Fibroblast of skin of left biceps (primary cell): Measurements from ENCODE around the gene AKR1A1.
"Not testable (repeated sequence)": the region's sequence is repeated elsewhere in the genome, so short reads cannot be mapped to it uniquely, and the experiment has no call there.

Source experiments
- DNase-seq, 2 experiments: peaks; one replicate each; pipeline ENCODE4 v3.0.0-alpha.2; 2013; ENCODE audit warnings: low read depth in 2 of 2

The AKR1A1 gene

GRCh38 chr1:45569571-45569961 lies 18.9 kb downstream of the AKR1A1 start:
- DNase-seq = no peak

DNA sequence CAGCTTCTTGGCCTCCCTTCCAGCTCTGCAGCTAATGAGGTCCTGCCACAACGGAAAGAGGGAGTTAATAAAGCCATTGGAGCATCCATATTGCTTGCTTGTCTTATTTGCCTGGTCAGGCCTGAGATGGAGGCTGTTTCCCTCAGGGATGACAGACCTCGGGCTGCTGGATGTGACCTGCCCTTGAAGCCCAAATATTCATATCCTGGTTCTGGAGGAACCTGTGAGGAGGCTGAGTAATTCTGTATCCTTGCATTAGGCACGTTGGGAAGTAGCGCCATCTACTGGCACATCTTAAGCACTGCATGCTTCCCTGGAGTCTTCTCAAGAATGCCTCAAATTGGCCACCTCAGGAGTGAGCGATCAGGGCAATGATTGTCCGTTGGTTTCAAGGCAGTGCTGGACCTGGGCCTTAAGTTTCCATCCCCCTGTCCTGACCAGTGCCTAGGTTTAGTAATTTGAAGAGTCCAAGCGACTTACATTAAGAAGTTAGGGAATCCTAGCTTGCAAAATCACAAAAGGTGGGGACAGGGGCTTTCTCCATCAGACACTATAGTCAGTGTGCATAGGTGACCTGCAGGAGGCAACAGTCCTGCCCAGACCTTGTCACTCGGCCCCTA lies 19.4 kb downstream of the AKR1A1 start:
- peak in 1 of 2 experiments; percentile 21 for DNase-seq

DNA sequence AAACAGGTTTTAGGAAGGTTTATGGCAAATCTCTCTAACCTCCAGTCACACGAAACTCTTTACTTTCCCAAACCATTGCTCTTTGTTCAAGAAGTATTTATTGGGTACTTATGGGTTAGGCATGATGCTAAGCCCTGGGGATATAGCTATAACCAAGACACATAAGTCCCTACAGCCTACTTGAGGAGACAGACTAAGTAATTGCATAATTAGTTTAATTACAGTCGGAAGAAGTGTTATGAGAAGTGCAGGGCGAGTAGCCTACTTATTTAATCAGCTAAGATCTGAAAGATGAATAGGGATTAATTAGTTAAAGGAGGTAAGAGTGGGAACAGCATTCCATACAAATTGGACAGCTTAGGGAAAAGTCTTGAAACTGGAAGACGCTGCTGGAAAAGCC lies 20.0 kb downstream of the AKR1A1 start:
- no peak for DNase-seq

DNA sequence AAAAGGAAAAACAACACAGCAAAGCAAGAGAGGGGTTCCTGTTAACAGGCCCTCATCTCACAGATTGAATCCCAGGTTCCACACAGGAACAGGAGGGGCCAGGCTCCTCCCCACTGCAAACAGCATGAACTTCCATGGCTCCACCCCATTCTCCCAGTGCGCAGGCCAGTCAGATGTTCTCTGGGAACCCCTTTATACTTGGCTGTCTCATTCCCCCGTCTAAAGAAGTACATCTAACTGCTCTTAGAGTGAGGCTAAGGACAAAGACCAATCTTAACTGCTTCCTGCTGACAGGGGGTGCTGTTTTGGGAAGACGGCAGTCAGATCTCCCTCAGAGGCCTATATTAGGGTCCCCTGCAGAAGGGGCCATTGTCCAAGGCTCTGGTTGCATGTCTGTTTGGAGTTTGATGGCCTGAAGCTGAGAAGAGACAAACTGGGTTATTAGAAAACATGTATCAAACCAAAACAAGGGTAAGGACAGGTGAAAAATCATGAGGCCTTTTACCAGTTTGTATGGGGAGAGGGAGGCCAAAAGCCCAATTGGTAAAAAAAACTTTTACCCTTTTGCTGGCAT lies 22.7 kb downstream of the AKR1A1 start:
- DNase-seq = no peak

DNA sequence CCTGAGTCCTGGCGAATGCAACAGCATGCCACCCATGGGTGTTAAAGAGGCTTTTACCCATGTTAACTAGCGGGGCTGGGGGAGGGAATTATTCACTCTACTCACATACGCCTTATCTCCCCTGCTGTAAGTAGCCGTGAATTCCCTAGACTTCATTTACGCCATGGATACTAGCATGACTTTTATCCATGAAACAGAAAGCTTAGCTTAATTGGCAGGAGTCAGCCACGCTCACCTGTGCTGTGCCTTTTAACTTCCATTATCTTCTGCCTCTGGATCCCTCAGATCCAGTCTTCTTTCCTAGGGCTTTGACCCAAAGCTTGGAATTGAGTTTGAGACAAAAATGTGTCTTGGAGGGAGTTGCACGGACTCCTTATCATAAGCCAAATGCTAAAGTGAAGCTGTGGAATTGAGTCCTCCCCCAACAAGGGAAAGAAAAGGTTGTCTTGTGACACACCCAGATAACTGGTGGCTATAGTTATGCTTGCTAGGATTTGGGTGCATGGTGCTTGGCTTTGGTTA lies 23.5 kb downstream of the AKR1A1 start:
- DNase-seq = no peak

DNA sequence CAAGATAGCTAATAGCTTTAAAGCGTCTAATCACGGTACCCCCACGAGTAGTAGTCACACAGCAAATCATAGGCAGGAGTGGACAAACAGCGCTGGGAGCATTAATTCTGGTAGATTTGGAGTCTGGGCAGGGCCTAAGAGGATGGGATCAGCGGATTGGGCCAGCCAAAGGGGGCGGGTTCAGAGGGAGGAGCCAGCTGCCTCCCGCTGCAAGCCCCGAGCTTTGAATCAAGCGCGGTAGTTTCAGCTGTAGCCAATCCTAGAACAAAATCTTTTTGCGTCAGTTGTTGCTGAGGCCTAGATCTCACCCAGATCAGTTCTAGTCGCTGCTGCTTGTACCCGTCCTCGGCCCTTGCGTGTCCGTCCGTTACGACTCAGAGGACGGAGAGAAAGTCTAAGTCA lies 32.6 kb downstream of the AKR1A1 start:
- DNase-seq = peak; percentile 87

GRCh38 chr1:45583666-45584350 lies 33.2 kb downstream of the AKR1A1 start, which contains the start of gene NASP:
Gene NASP, plus strand, starts transcription at chr1:45584041. Its CDS starts 106 bp downstream, at chr1:45584147.
- peak; percentile 44 to 61 for DNase-seq

- peak; percentile 54 to 60 for DNase-seq
Measured at GRCh38 chr1:45584351-45585109, 33.9 kb downstream of the AKR1A1 start.

DNA sequence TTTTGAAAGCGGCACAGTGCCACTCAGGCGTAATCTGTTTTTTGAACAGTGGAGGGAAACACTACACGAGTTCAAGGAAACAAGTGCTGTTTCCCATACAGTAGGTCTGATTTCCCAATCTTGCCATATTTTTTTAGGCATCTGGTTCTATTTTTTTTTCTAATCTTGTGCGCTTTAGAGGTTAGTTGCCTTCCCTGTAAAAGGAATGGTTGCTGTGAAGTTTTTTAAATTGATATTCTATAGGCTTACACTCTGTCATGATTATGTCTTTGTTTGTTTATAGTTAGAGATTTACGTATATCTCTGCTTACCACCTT lies 34.4 kb downstream of the AKR1A1 start:
- DNase-seq = no peak

DNA sequence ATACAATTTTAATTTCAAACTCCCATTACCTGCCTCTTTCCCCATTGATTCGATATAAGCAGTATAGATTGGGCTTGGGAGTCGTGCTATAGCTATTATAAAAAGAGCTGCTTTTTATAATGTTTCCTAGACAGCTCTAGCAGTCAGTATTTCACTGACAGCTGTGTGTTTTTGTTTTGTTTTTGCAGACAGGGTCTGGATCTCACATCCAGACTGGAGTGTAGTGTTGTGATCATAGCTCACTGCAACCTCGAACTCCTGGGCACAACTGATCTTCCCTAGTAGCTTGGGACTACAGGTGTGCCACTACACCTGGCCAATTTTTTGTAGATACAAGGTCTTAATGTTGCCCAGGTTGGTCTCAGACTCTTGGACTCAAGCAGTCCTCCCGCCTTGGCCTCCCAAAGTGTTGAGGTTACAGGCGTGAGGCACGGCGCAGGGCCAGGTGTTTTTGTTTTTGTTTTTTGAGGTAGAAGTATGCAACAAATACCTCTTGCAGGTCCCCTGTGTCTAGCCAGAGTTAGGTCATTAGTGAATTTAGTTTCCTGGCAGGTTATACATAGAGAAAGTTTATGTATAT lies 35.0 kb downstream of the AKR1A1 start:
- no peak for DNase-seq

GRCh38 chr1:45586769-45587168 lies 36.1 kb downstream of the AKR1A1 start:
- DNase-seq = no peak

DNA sequence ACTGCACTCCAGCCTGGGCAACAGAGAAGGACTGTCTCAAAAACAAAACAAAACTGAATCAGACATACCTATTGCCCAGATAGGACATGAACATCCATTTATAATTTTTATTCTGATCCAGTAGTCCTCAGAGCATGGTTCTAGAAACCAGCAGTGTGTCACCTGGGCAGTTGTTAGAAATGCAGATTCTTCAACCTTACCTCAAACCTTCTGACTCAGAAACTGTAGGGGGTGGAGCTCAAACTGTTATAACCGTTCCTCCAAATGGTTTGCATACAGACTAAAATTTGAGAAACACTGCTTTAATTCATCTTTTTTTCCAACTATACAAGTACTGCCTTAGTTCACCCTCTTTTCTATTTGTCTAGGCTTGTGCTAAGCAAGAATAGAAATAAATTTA lies 39.2 kb downstream of the AKR1A1 start:
- DNase-seq = no peak

DNA sequence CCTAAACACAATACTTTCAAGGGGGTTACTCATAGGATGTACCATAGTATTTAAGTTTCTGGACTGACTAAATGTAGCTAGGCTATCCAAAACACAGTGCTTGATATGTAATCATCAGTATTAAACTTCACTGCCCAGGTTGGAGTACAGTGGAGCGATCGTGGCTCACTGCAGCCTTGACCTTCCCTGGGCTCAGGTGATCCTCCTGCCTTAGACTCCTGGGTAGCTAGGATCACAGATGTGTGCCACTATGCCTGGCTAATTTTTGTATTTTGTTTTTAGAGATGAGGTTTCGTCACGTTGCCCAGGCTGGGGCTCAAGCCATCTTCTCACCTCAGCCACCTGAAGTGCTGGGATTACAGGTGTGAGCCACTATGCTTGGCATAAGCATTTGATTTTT lies 43.8 kb downstream of the AKR1A1 start:
- no peak for DNase-seq

DNA sequence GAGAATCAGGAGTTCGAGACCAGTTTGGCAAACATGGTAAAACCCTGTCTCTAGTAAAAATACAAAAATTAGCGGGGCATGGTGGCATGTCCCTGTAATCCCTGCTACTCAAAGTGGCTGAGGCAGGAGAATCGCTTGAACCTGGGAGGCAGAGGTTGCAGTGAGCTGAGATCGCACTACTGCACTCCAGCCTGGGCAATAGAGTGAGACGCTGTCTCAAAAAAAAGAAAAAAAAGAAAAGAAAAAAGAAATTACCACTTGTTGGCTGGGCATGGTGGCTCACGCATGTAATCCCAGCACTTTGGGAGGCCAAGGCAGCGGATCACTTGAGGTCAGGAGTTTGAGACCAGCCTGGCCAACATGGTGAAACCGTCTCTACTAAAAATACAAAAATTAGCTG lies 46.1 kb downstream of the AKR1A1 start:
- not testable (repeated sequence) for DNase-seq

- DNase-seq = no peak
Measured at GRCh38 chr1:45604239-45604638, 53.6 kb downstream of the AKR1A1 start.

GRCh38 chr1:45607404-45608074 lies 56.9 kb downstream of the AKR1A1 start:
- no peak for DNase-seq

- no peak for DNase-seq
Measured at GRCh38 chr1:45608175-45609156, 57.8 kb downstream of the AKR1A1 start.

DNA sequence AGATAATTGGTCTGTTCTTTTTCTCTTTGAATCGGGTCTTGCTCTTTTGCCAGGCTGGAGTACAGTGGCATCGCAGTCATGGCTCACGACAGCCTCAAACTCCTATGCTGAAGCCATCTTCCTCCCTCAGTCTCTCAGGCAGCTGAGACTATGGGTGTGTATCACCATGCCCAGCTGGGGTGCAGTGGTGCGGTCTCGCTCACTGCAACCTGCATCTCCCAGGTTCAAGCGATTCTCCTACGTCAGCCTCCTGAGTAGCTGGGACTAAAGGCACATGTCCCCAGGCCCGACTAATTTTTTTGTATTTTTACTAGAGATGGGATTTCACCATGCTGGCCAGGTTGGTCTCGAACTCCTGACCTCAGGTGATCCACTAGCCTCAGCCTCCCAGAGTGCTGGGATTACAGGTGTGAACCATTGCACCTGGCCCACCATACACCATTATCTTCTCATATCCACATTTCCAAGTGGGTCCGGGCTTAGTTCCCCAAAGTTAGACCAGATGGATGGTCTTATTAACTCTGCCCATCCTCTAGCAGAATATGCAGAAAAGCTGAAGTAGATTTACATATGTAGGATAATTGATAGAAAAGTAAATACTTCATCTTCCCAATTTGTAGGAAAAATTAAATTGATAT lies 60.1 kb downstream of the AKR1A1 start:
- no peak for DNase-seq

DNA sequence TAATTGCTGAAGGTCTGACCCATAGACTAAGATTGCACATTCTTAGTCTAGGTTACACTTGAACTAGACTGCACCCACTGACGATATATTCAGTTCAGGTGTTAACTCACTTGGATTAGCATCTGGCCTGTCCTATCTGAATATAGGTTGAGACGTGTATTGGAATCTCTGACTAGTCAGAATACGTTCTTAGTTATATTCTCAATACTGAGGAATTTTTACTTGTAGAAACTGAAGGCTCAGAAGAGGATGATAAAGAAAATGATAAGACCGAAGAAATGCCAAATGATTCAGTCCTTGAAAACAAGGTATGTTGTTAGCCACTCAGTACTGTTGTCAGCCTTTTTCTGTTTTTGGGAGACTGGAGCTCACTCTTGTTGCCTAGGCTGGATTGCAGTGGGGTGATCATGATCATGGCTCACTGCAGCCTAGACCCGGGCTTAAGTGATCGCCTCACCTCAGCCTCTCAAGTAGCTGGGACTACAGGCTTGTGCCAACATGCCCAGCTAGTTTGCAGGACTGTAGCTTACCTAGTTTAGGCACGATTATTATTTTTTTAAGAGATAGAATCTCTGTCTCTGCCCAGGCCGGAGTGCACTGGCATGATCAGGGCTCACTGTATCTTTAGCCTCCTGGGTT lies 62.4 kb downstream of the AKR1A1 start:
- no peak for DNase-seq
